ENCODE data around the gene GMPS. TPM values are rescaled to one million over a fixed set of nuclear protein-coding genes. Genes with fewer than 3 reads are reported as not detected.

GMPS gene
- total RNA-seq, 1 experiment from 2014 or later = 119 TPM

DNA sequence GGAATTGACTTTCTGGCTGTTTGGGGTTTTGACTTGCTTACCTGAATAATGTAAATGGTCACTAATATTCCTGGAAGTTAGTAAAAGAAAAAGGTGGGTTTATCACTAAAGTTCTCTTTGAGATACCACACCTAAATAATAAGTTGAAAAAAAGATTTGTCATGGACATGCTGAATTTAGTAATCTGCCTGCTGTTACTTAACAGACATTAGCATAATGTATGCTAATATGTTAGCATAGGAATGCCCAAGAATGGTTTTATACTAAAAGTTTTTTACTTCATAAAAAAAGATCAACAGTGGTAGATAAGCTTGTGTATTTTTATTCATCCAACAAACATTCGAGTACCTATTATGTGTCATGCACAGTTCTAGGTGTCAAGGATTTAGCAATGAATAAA is 36.5 kb downstream of the GMPS start:
- POLR2A ChIA-PET = no interaction called here
- Histone ChIP-seq H3K4me2 (ENCODE audit: low read length) (no peak overlapping the region), H3K9me2 (ENCODE audit: insufficient read depth) (no peaks in the 10 kb centered on the region), H3K79me2 (ENCODE audit: insufficient read depth, low read length) (peaks cover 31% of the 10 kb centered on the region), H3K27me3 (ENCODE audit: insufficient read depth, low read length) (no peaks in the 10 kb centered on the region), H3K4me3 (replicated peaks in 1 of 2; ENCODE audit: low read depth in 1 of 2, low read length in 2 of 2) (no peak overlapping the region), H3K4me1 (ENCODE audit: control insufficient read depth in 1 of 2, insufficient read depth in 2 of 2, low read length in 2 of 2) (no peaks in the 10 kb centered on the region), H2AFZ (ENCODE audit: low read depth, low read length, poor library complexity, severe bottlenecking) (no peak overlapping the region), H3K36me3 (ENCODE audit: control insufficient read depth in 1 of 2, insufficient read depth in 2 of 2, low read length in 2 of 2) (peaks cover 32 to 45% of the 10 kb centered on the region in 2 experiments), H3K9ac (ENCODE audit: low read length) (no peak overlapping the region), H3K27ac (ENCODE audit: low read depth, low read length) (no peak overlapping the region), H4K20me1 (ENCODE audit: insufficient read depth) (peaks cover 6% of the 10 kb centered on the region; the same call in 1 of the 2 replicates), H3K9me3 (ENCODE audit: control insufficient read depth in 1 of 2, insufficient read depth in 1 of 2, low read depth in 1 of 2, low read length in 2 of 2) (no peaks in the 10 kb centered on the region)
- ATAC-seq = no peak
- no peak for TF ChIP-seq FOSL1 (IDR thresholded peaks at IDR 0.05; ENCODE audit: low read depth)
- TF ChIP-seq, protein P1, sequence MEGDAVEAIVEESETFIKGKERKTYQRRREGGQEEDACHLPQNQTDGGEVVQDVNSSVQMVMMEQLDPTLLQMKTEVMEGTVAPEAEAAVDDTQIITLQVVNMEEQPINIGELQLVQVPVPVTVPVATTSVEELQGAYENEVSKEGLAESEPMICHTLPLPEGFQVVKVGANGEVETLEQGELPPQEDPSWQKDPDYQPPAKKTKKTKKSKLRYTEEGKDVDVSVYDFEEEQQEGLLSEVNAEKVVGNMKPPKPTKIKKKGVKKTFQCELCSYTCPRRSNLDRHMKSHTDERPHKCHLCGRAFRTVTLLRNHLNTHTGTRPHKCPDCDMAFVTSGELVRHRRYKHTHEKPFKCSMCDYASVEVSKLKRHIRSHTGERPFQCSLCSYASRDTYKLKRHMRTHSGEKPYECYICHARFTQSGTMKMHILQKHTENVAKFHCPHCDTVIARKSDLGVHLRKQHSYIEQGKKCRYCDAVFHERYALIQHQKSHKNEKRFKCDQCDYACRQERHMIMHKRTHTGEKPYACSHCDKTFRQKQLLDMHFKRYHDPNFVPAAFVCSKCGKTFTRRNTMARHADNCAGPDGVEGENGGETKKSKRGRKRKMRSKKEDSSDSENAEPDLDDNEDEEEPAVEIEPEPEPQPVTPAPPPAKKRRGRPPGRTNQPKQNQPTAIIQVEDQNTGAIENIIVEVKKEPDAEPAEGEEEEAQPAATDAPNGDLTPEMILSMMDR (IDR thresholded peaks at IDR 0.05 in 2 of 3, conservative IDR thresholded peaks at IDR 0.05 in 1 of 3; ENCODE audit: borderline replicate concordance in 1 of 3, insufficient read depth in 1 of 3, low read depth in 2 of 3, low read length in 2 of 3) = no peak
- no peak for TF ChIP-seq SP1 (IDR thresholded peaks at IDR 0.05; ENCODE audit: low read depth)
- TF ChIP-seq, protein P2, sequence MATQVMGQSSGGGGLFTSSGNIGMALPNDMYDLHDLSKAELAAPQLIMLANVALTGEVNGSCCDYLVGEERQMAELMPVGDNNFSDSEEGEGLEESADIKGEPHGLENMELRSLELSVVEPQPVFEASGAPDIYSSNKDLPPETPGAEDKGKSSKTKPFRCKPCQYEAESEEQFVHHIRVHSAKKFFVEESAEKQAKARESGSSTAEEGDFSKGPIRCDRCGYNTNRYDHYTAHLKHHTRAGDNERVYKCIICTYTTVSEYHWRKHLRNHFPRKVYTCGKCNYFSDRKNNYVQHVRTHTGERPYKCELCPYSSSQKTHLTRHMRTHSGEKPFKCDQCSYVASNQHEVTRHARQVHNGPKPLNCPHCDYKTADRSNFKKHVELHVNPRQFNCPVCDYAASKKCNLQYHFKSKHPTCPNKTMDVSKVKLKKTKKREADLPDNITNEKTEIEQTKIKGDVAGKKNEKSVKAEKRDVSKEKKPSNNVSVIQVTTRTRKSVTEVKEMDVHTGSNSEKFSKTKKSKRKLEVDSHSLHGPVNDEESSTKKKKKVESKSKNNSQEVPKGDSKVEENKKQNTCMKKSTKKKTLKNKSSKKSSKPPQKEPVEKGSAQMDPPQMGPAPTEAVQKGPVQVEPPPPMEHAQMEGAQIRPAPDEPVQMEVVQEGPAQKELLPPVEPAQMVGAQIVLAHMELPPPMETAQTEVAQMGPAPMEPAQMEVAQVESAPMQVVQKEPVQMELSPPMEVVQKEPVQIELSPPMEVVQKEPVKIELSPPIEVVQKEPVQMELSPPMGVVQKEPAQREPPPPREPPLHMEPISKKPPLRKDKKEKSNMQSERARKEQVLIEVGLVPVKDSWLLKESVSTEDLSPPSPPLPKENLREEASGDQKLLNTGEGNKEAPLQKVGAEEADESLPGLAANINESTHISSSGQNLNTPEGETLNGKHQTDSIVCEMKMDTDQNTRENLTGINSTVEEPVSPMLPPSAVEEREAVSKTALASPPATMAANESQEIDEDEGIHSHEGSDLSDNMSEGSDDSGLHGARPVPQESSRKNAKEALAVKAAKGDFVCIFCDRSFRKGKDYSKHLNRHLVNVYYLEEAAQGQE (IDR thresholded peaks at IDR 0.05; ENCODE audit: low read depth) = no peak
- TF ChIP-seq, protein P3, sequence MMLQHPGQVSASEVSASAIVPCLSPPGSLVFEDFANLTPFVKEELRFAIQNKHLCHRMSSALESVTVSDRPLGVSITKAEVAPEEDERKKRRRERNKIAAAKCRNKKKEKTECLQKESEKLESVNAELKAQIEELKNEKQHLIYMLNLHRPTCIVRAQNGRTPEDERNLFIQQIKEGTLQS (IDR thresholded peaks at IDR 0.05) = no peak
- TF ChIP-seq, protein P4, sequence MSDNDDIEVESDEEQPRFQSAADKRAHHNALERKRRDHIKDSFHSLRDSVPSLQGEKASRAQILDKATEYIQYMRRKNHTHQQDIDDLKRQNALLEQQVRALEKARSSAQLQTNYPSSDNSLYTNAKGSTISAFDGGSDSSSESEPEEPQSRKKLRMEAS (IDR thresholded peaks at IDR 0.05) = no peak
- no peak for TF ChIP-seq SIN3A (IDR thresholded peaks at IDR 0.05; ENCODE audit: low read depth)
- no peak for TF ChIP-seq YY1 (IDR thresholded peaks at IDR 0.05; ENCODE audit: extremely low read depth, insufficient replicate concordance, low read depth, low read length)
- no peak for TF ChIP-seq ELF1 (IDR thresholded peaks at IDR 0.05; ENCODE audit: borderline replicate concordance, low read depth)
- no peak for TF ChIP-seq SRF (IDR thresholded peaks at IDR 0.05; ENCODE audit: low read depth)
- TF ChIP-seq, protein P5, sequence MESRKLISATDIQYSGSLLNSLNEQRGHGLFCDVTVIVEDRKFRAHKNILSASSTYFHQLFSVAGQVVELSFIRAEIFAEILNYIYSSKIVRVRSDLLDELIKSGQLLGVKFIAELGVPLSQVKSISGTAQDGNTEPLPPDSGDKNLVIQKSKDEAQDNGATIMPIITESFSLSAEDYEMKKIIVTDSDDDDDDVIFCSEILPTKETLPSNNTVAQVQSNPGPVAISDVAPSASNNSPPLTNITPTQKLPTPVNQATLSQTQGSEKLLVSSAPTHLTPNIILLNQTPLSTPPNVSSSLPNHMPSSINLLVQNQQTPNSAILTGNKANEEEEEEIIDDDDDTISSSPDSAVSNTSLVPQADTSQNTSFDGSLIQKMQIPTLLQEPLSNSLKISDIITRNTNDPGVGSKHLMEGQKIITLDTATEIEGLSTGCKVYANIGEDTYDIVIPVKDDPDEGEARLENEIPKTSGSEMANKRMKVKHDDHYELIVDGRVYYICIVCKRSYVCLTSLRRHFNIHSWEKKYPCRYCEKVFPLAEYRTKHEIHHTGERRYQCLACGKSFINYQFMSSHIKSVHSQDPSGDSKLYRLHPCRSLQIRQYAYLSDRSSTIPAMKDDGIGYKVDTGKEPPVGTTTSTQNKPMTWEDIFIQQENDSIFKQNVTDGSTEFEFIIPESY (IDR thresholded peaks at IDR 0.05; ENCODE audit: extremely low read depth, insufficient replicate concordance, low read length) = no peak
- TF ChIP-seq TCF7L2 (IDR thresholded peaks at IDR 0.05; ENCODE audit: borderline replicate concordance, extremely low read depth, insufficient read depth, insufficient read length) = no peak
- no peak for TF ChIP-seq CEBPB (IDR thresholded peaks at IDR 0.05; ENCODE audit: low read depth)
- no peak for TF ChIP-seq RAD21 (IDR thresholded peaks at IDR 0.05; ENCODE audit: low read depth)
- no peak for TF ChIP-seq EGR1 (IDR thresholded peaks at IDR 0.05; ENCODE audit: low read depth)
- TF ChIP-seq EZH2phosphoT487 (IDR thresholded peaks at IDR 0.05; ENCODE audit: borderline replicate concordance) = no peak
- no peak for TF ChIP-seq ZFX (IDR thresholded peaks at IDR 0.05)
- no peak for TF ChIP-seq POLR2AphosphoS5 (IDR thresholded peaks at IDR 0.05; ENCODE audit: low read depth, low read length)
- no peak for TF ChIP-seq JUND (IDR thresholded peaks at IDR 0.05)
- intact Hi-C loops (cut with micrococcal nuclease) = no loop called here
- CTCF ChIA-PET = no interaction called here
- RAD21 ChIA-PET (ENCODE audit: low non-redundant PET in 1 of 2, low total read pairs in 2 of 2, uncharacterized antibody in 2 of 2, unreplicated experiment in 2 of 2) = no interaction called here
- no peak for DNase-seq (ENCODE audit: low read depth, low spot score)
- BruUV-seq (replicated peaks) = no TSS peak
